ENCODE data around the gene NEIL1.

NEIL1 gene

GRCh38 chr15:75397494-75397893 lies 50.7 kb downstream of the NEIL1 start:
- no peak for DNase-seq

DNA sequence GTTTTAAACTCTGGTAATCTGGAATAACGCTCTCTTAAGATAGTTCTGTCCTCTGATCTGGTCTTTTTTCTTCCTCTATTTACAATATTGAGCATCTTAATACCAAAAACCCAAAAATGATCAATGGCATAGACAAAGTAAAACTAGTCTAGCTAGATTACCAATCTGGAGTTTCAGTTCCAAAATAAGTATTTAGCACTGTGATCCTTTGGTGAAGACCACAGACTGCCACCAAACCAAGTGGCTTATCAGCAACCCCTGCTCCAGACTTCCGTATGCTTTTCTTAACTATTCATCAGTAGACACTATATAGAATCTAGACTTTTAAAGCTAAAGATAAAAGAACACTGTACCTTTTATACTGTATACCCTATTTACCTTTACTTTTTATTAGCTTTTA lies 57.1 kb downstream of the NEIL1 start:
- no peak for DNase-seq

Measured in NCI-H748 treated with DMSO at 0.1 percent for 48 hours (cell line).